NCI-H2227 (cell line): Measurements from ENCODE around the gene FHIP1A.

Experiments
- DNase-seq: peaks from one replicate; lab custom pipeline; 2025; ENCODE audit not compliant: unreplicated experiment; lab: John Stamatoyannopoulos, UW

FHIP1A gene

DNA sequence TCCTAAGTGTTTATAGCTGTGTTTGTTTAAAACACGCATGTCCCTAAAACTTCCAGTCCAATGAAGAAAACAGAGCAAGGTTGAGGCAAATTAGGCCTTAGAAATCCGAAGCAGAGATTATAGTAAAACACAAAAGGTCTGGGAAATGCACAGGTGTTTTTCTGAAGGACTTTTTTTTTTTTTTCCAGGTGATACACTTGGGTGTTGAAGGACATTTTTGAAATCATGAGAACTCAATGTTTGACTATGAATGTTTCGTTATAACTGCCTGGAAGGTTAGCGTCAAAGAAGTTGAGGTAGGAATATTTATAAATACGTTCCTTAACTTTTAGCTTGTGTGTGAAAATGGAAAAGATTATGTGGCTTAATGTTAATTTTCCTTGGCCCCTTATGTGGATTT, 45.5 kb downstream of the FHIP1A start:
- no peak for DNase-seq

DNA sequence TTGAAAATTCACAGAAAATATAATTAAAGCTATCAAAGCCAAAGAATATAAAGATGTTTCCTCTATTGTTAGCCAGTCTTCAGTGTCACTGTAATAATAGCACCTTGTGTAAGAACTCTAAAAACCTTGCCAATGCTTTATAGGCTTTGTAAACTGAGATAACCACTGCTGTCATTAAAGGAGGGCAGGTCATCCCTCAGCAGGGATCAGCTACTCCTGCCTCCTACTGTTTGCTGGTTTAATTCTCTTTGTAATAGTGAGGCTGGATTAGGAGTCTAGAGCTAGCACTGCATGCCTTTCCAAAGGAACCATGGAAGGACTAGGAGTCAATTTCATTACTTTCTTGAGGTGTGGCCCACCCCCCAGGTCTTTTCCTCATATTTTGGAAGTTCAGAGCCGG, 46.2 kb downstream of the FHIP1A start:
- no peak for DNase-seq

DNA sequence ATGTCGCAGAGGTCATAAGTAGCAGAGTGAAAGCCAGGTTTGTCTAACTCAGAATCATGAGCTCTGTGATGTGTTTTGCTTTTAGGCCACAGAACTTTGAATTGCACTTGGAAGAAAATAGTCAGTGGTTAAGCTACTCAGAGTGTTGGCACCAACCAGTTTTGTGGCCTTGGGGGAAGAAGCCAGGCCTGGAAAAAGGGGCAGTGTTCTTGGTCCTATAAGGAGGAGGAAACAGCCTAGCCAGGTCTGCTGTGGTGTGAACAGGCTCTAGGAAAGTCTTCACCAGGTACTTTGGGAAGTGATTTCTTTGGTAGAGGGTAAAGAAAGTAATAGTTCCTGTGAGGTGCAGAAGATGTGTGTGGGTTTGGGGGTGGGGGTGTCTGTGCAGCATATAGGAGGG, 49.2 kb downstream of the FHIP1A start:
- DNase-seq: no peak
